GM19372 (cell line): ENCODE results near the gene ARPP21.

ENCODE experiments used
- ATAC-seq: cut with Tn5 transposase; IDR thresholded peaks from one replicate; pipeline ENCODE4 v1.9.1; 2021; ENCODE audit warnings: mild to moderate bottlenecking, low read depth, moderate library complexity; ENCODE audit not compliant: unreplicated experiment

Gene ARPP21

GRCh38 chr3:35674451-35675109, 35.3 kb downstream of the ARPP21 start:
- ATAC-seq = no peak

- no peak for ATAC-seq
Measured at GRCh38 chr3:35675206-35675605, 35.9 kb downstream of the ARPP21 start.

- no peak for ATAC-seq
Measured at GRCh38 chr3:35675621-35676020, 36.3 kb downstream of the ARPP21 start.

GRCh38 chr3:35677797-35678196, 38.5 kb downstream of the ARPP21 start:
- no peak for ATAC-seq

GRCh38 chr3:35678643-35679161, 39.4 kb downstream of the ARPP21 start:
- ATAC-seq = no peak

GRCh38 chr3:35679409-35680080, 40.2 kb downstream of the ARPP21 start:
- ATAC-seq = no peak

- no peak for ATAC-seq
Measured at GRCh38 chr3:35680866-35681650, 41.7 kb downstream of the ARPP21 start.

- no peak for ATAC-seq
Measured at GRCh38 chr3:35685153-35685552, 45.8 kb downstream of the ARPP21 start.

GRCh38 chr3:35688826-35689225, 49.5 kb downstream of the ARPP21 start:
- no peak for ATAC-seq

GRCh38 chr3:35690271-35690670, 50.9 kb downstream of the ARPP21 start:
- ATAC-seq = no peak

- no peak for ATAC-seq
Measured at GRCh38 chr3:35705904-35706303, 66.6 kb downstream of the ARPP21 start.

GRCh38 chr3:35707904-35708303, 68.6 kb downstream of the ARPP21 start:
- no peak for ATAC-seq

GRCh38 chr3:35708394-35709271, 69.3 kb downstream of the ARPP21 start:
- ATAC-seq = no peak

GRCh38 chr3:35709691-35710090, 70.4 kb downstream of the ARPP21 start:
- ATAC-seq = no peak

- no peak for ATAC-seq
Measured at GRCh38 chr3:35710554-35710953, 71.2 kb downstream of the ARPP21 start.

GRCh38 chr3:35718921-35719320, 79.6 kb downstream of the ARPP21 start:
- ATAC-seq = no peak

GRCh38 chr3:35721628-35722027, 82.3 kb downstream of the ARPP21 start:
- no peak for ATAC-seq

GRCh38 chr3:35722902-35723301, 83.6 kb downstream of the ARPP21 start:
- no peak for ATAC-seq

- ATAC-seq = no peak
Measured at GRCh38 chr3:35723480-35724097, 84.3 kb downstream of the ARPP21 start.

- ATAC-seq = no peak
Measured at GRCh38 chr3:35724106-35724505, 84.8 kb downstream of the ARPP21 start.
